GM11168 (cell line): ENCODE results near the gene AKAP10.
"Not testable (repeated sequence)": the region's sequence is repeated elsewhere in the genome, so short reads cannot be mapped to it uniquely, and the experiment has no call there.

Source experiments
- in situ Hi-C: fragments of 300-500 bp; cut with MboI; formaldehyde crosslinking; loops from one replicate; pipeline ENCODE4 v1.12.0; 2022; ENCODE audit warnings: low sequenced_read_pairs; ENCODE audit not compliant: unreplicated experiment

Gene AKAP10

DNA sequence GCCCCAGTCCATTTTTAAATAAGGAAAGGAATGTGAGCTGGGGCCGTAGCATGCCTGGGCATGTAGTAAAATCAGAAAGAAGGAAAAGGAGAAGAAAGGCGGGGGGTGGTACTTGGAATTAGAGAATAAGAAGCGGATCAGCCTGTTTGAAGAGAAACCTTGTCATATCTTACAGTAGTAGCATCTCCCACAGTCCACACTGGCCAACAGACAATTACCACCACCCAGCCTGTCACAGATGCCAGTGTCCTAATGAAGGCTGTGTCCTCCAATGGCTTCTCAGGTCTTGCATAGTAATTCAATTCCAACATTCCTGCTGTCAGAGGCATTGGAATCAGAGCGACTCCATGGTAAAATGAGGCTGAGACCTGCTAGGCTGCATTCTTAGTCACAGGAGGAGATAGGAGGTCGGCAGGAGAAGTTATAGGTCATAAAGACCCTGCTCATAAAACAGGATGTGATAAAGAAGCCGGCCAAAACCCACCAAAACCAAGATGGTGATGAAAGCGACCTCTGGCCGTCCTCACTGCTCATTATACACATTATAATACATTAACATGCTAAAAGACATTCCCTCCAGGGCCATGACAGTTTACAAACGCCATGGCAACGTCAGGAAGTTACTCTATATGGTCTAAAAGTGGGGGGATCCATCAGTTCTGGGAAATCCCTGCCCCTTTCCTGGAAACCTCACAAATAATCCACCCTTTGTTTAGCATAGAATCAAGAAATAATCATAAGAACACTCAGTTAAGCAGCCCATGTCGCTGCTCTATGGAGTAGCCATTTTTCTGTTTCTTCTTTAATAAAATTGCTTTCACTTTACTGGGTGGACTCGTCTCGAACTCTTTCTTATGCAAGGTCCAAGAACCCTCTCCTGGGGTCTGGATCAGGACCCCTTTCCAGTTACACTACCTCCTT, 9.6 kb upstream of the AKAP10 start:
- in situ Hi-C loops: loop anchor here (25.0 kb wide), 1 partner anchor 325 kb away; no protein-coding TSS in a partner anchor

GRCh38 chr17:19979917-19980770, 2.5 kb upstream of the AKAP10 start:
- in situ Hi-C loops: loop anchor here (25.0 kb wide), 1 partner anchor 332 kb away; no protein-coding TSS in a partner anchor

DNA sequence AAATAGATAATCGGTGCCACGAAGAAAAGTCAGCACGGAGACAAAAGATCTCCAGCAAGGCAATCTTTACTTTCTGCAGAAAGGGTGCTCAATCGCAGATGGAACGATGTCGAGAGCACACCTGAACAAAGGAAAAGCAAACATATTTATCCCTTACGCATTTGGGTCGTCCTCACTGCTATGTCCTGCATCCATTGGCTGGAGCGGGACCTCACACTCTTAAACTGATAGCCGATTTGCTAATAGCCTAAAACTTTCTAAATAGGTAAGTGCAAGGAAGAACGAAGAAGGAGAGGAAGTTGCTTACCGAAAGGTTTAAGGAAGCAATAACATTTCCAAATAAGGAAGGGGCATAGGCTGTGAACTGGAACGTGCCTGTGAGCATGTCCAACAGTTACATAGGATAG, 1.2 kb upstream of the AKAP10 start:
- in situ Hi-C loops: loop anchor here (25.0 kb wide), 1 partner anchor 333 kb away; no protein-coding TSS in a partner anchor

DNA sequence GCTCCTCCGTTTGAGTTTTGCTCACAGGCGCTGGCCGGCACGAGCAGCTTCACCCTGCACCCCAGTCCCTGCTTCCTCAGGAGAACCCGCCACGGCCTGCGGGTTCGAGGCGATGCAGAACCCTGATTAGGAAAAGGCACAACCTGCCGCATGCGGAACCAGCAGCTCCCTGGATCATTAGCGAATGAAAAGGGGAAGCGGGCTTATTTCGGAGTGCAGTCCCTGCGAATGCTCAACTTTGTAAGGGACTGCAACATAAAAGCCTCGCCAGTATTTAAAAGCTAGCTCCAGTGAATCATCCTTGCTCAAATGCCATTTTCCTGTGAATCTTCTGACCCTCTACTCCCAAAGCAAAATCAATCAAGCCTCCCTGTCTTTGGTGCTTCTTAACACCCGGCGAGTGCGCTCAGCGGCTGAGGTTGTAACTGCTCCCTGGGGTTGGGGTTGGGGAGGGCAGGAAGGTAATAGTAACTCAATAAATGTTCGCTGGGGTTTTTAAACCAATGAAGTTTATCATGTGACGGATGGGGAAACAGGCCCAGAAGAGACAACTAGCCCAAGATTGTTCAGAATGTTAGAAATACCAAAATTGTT, 678 bp upstream of the AKAP10 start:
- in situ Hi-C loops: loop anchor here (25.0 kb wide), 1 partner anchor 334 kb away; no protein-coding TSS in a partner anchor

DNA sequence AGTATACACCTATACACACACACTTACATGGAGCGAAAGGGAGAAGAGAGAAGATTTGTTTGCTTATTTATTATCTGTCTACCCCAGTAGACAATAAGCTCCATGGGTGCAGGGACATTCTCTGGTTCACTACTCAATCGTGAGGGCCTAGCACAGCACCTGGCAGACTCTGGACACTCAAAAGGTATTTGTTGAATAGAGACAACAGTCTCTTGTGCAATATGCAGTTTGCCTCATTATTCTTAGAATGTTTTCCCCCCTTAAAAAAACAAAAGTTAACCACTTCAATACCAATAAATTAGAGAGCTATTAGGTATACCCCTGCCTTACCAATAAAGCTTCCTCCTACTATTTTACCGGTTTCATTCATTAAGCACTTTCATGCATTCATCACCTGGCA, 2.0 kb downstream of the AKAP10 start:
- in situ Hi-C loops: loop anchor here (25.0 kb wide), 1 partner anchor 337 kb away; no protein-coding TSS in a partner anchor

DNA sequence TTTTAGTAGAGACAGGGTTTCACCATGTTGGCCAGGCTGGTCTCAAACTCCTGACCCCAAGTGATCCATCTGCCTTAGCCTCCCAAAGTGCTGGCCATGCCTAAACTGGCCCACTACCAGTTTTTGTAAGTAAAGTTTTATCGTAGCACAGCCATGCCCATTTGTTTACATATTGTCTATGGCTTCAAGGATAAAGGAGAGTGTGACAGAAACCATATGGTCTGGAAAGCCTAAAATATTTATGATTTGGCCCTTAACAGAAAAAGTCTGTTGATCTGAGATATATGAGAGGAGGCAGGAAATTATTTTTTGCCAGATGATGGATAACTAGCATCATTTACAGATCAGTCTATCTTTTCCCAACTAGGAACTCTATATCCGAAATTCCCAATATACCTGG, 4.5 kb downstream of the AKAP10 start:
- in situ Hi-C loops: no loop called here

DNA sequence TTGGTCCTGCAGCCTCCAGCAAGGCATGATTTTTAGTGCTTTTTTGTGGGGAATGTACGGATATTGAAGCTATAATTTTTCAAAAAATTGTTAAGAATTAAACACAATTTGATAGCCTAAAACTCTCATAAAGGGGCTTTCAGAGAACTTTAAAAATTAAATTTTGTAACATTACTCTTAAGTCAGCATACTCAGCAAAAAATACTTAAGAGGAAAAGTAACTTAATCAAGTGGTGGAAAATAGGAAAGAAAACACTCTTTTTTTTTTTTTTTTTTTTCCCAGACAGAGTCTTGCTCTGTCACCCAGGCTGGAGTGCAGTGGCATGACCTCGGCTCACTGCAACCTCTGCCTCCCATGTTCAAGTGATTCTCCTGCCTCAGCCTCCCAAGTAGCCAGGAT, 14.7 kb downstream of the AKAP10 start:
- in situ Hi-C loops: not testable (repeated sequence)

GRCh38 chr17:19958023-19958422, 19.6 kb downstream of the AKAP10 start:
- in situ Hi-C loops: no loop called here

DNA sequence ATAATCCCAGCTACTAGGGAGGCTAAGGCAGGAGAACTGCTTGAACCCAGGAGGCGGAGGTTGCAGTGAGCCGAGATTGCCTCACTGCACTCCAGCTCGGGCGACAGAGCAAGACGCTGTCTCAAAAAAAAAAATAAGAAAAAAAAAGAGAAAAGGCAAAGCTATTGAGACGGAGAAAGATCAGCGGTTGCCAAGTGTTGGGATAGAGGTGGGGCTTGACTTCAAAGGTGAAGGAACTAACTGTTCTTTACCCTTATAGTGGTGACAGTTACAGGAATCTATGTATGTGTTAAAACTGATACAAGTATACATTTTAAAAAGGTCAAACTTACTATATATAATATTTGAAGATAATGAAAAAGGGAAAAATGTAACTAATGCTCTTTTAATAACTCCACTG, 22.5 kb downstream of the AKAP10 start:
- in situ Hi-C loops: no loop called here

DNA sequence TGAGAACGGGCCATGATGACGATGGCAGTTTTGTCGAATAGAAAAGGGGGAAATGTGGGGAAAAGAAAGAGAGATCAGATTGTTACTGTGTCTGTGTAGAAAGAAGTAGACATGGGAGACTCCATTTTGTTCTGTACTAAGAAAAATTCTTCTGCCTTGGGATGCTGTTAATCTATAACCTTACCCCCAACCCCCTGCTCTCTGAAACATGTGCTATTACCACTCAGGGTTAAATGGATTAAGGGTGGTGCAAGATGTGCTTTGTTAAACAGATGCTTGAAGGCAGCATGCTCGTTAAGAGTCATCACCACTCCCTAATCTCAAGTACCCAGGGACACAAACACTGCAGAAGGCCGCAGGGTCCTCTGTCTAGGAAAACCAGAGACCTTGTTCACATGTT, 26.2 kb downstream of the AKAP10 start:
- in situ Hi-C loops: not testable (repeated sequence)

GRCh38 chr17:19950624-19951195, 26.9 kb downstream of the AKAP10 start:
- in situ Hi-C loops: not testable (repeated sequence)

DNA sequence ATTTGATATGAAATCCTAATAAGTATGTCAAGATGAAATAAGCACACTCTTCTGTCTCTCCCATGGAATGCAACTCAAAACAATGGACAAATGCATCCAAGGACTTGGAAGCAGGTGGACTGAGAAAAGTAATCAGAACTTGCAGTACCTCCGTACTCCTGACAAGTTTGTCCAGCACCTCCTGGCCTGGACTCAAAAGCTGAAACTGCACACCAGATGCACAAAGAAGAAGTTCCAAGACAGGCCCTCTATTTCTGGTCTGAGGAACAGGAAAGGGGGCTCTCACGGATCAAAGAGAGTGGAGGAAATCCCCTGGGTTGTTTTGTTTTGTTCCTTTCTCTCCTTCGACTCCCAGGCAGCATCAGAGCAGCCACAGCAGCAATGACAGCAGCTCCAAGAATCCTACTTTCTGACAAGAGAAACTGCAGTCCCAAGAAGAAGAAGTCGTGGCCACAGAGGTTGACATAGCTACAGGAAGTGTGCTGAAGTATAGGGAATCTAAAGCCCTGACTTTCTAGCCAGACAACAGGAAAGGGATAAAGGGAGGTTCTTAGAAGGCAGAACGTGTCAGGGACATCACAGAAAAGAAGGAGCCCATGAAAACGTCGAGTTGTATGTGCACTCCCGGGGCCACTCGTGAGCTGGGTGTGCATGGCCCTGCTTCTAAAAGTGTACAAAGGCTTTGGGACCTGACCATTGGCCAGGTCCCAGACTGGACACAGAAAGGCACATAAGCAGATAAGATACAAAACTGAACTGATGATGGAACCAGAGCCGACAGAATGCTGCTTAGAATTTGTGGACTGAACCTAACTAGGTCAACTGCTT, 29.3 kb downstream of the AKAP10 start:
- in situ Hi-C loops: no loop called here

GRCh38 chr17:19946921-19947320, 30.7 kb downstream of the AKAP10 start:
- in situ Hi-C loops: no loop called here

GRCh38 chr17:19945009-19945626, 32.5 kb downstream of the AKAP10 start:
- in situ Hi-C loops: no loop called here

GRCh38 chr17:19943599-19943998, 34.0 kb downstream of the AKAP10 start:
- in situ Hi-C loops: no loop called here

DNA sequence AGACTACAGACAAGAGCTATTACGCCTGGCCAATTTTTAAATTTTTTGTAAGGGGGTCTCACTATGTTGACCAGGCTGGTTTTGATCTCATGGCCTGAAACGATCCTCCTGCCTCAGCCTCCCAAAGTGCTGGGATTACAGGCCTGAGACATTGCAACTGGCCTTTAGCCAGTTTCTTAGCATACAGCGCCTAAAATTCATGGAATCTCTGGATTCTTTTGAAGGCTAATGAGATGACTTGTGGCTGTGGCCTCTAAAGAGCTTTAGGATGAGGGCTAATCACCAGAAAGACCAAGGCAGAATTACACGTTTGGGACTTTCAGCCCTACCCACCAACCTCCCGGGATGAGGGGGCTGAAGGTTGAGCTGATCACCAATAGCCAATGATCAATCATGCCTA, 34.6 kb downstream of the AKAP10 start:
- in situ Hi-C loops: no loop called here

DNA sequence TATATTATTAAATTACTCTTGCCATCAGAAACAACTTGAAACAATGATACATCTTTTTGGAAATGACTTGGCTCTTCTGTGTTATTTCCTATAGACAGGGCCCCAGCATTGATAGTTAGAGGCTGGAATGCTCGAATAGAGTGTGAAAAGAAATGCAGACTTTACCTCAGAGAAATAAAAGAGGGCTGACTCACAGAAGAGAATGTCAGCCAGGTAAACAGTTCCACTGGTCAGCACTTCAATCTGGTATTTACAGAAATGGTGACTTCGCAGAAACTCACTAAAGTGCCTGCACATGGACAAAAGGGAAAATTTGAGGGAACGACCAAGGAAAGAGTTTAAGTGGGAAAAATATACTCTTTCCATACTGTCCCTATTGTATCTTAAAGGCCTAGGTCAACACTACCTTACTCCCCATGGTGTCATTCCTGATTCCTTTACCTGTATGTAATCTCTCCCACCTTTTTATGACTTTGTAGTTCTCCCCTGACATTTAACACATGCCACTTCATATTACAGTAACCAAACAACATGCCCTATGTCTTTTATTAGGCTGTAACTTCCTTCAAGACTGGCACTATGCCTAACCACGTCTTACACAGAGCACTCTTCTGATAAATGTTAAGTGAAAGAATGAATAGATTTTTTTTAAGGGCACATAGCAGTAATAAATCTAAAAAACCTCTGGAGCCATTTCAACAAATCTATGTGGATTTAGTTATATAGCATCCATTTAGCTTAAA, 36.7 kb downstream of the AKAP10 start:
- in situ Hi-C loops: no loop called here
